ENCODE results near the gene NOL7.

DNA sequence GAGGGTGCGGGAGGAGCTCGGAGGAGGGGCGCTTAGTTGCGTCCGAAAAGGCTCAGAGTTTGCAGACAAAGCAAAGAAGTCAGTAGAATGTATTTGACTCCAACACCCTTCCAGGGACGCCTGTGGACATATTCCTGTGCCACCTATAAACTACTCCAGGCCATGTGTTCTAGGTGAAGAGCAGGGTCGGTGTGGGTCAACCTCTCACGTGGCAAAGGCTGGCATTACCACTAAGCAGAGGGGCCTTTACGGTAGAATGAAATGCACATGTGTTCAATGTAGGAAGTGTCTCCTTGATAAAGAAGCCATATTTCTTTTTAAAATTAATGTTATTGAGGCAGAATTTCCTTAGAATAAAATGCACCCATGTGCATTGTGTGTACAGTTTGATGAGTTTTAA, 25.3 kb upstream of the NOL7 start:
- TF ChIP-seq, protein P1, sequence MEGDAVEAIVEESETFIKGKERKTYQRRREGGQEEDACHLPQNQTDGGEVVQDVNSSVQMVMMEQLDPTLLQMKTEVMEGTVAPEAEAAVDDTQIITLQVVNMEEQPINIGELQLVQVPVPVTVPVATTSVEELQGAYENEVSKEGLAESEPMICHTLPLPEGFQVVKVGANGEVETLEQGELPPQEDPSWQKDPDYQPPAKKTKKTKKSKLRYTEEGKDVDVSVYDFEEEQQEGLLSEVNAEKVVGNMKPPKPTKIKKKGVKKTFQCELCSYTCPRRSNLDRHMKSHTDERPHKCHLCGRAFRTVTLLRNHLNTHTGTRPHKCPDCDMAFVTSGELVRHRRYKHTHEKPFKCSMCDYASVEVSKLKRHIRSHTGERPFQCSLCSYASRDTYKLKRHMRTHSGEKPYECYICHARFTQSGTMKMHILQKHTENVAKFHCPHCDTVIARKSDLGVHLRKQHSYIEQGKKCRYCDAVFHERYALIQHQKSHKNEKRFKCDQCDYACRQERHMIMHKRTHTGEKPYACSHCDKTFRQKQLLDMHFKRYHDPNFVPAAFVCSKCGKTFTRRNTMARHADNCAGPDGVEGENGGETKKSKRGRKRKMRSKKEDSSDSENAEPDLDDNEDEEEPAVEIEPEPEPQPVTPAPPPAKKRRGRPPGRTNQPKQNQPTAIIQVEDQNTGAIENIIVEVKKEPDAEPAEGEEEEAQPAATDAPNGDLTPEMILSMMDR (IDR thresholded peaks at IDR 0.05; ENCODE audit: insufficient read depth, low read length), result no peak
- TF ChIP-seq GABPA (IDR thresholded peaks at IDR 0.05; ENCODE audit: low read depth), result no peak
- no peak for TF ChIP-seq POLR2AphosphoS5 (IDR thresholded peaks at IDR 0.05; ENCODE audit: low read depth)
- TF ChIP-seq, protein P2, sequence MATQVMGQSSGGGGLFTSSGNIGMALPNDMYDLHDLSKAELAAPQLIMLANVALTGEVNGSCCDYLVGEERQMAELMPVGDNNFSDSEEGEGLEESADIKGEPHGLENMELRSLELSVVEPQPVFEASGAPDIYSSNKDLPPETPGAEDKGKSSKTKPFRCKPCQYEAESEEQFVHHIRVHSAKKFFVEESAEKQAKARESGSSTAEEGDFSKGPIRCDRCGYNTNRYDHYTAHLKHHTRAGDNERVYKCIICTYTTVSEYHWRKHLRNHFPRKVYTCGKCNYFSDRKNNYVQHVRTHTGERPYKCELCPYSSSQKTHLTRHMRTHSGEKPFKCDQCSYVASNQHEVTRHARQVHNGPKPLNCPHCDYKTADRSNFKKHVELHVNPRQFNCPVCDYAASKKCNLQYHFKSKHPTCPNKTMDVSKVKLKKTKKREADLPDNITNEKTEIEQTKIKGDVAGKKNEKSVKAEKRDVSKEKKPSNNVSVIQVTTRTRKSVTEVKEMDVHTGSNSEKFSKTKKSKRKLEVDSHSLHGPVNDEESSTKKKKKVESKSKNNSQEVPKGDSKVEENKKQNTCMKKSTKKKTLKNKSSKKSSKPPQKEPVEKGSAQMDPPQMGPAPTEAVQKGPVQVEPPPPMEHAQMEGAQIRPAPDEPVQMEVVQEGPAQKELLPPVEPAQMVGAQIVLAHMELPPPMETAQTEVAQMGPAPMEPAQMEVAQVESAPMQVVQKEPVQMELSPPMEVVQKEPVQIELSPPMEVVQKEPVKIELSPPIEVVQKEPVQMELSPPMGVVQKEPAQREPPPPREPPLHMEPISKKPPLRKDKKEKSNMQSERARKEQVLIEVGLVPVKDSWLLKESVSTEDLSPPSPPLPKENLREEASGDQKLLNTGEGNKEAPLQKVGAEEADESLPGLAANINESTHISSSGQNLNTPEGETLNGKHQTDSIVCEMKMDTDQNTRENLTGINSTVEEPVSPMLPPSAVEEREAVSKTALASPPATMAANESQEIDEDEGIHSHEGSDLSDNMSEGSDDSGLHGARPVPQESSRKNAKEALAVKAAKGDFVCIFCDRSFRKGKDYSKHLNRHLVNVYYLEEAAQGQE (IDR thresholded peaks at IDR 0.05; ENCODE audit: insufficient replicate concordance, low read depth), result no peak

All from HL-60 (cell line).